ENCODE measurements around the gene SLC6A12. TPM values are rescaled to one million over a fixed set of nuclear protein-coding genes. Genes with fewer than 3 reads are reported as not detected.
A peak's percentile ranks its signal among the peaks of the same experiment; 100 is the strongest.

The SLC6A12 gene
- total and polyA plus RNA-seq, 4 experiments from 2014 or later = 0.33 to 0.49 TPM; not detected in 2

GRCh38 chr12:151579-151978, 62.4 kb downstream of the SLC6A12 start:
- no peaks in the 10 kb centered on the region for H3K36me3 ChIP-seq (ENCODE audit: insufficient read depth, low read length)
- ChIA-PET CTCF (ENCODE audit: partially characterized antibody) (no interaction called here), POLR2A (ENCODE audit: partially characterized antibody) (no interaction called here)
- DNase-seq = no peak
- H3K27ac Mint-ChIP-seq = no peak overlapping the region
- H3K27me3 ChIP-seq (ENCODE audit: insufficient read depth, low read length) = no peaks in the 10 kb centered on the region
- H3K4me1 ChIP-seq (ENCODE audit: insufficient read depth, low read length) = no peaks in the 10 kb centered on the region
- H3K9me3 Mint-ChIP-seq = peaks cover 0 to 2% (median 0%) of the 10 kb centered on the region in 8 donors
- no peak overlapping the region for H3K4me3 Mint-ChIP-seq
- H3K4me3 ChIP-seq (ENCODE audit: low read length in 2 of 2) = no peak overlapping the region
- H3K27me3 Mint-ChIP-seq = peaks cover 2 to 13% of the 10 kb centered on the region in 2 donors
- H3K9me3 ChIP-seq (ENCODE audit: control insufficient read depth in 1 of 2, low read length in 2 of 2) = no peaks in the 10 kb centered on the region
- no peaks in the 10 kb centered on the region for H3K4me1 Mint-ChIP-seq
- H3K36me3 Mint-ChIP-seq = no peaks in the 10 kb centered on the region
- intact Hi-C loops (cut with micrococcal nuclease) = no loop called here
- no peak overlapping the region for H3K27ac ChIP-seq (ENCODE audit: low read depth, low read length)

GRCh38 chr12:148676-149416, 65.1 kb downstream of the SLC6A12 start:
- no peak overlapping the region for H3K27ac ChIP-seq (ENCODE audit: low read depth, low read length)
- CTCF ChIA-PET (ENCODE audit: partially characterized antibody) = interaction anchor here (0.7 kb wide), 1 partner anchor 9 kb away, joined by 4 read pairs; no protein-coding TSS in a partner anchor
- H3K9me3 ChIP-seq (ENCODE audit: control insufficient read depth in 1 of 2, low read length in 2 of 2) = no peaks in the 10 kb centered on the region
- intact Hi-C loops (cut with micrococcal nuclease) = no loop called here
- Mint-ChIP-seq H3K4me3 (no peak overlapping the region), H3K27ac (no peak overlapping the region), H3K36me3 (no peaks in the 10 kb centered on the region), H3K4me1 (peaks cover 0 to 15% (median 8%) of the 10 kb centered on the region in 4 donors), H3K9me3 (peaks cover 0 to 2% (median 0%) of the 10 kb centered on the region in 8 donors), H3K27me3 (peaks cover 0 to 13% of the 10 kb centered on the region in 2 donors)
- no peak overlapping the region for H3K4me3 ChIP-seq (ENCODE audit: low read length in 2 of 2)
- H3K4me1 ChIP-seq (ENCODE audit: insufficient read depth, low read length) = no peaks in the 10 kb centered on the region
- DNase-seq = no peak
- no peaks in the 10 kb centered on the region for H3K36me3 ChIP-seq (ENCODE audit: insufficient read depth, low read length)
- POLR2A ChIA-PET (ENCODE audit: partially characterized antibody) = no interaction called here
- H3K27me3 ChIP-seq (ENCODE audit: insufficient read depth, low read length) = no peaks in the 10 kb centered on the region

- peaks cover 0 to 15% (median 10%) of the 10 kb centered on the region in 4 donors for H3K4me1 Mint-ChIP-seq
- no peaks in the 10 kb centered on the region for H3K36me3 Mint-ChIP-seq
- H3K27me3 Mint-ChIP-seq = peaks cover 0 to 16% of the 10 kb centered on the region in 2 donors
- H3K4me3 Mint-ChIP-seq = no peak overlapping the region
- ChIA-PET CTCF (ENCODE audit: partially characterized antibody) (interaction anchor here (0.8 kb wide), 1 partner anchor 10 kb away, joined by 3 read pairs; no protein-coding TSS in a partner anchor), POLR2A (ENCODE audit: partially characterized antibody) (no interaction called here)
- peaks cover 0 to 2% (median 0%) of the 10 kb centered on the region in 8 donors for H3K9me3 Mint-ChIP-seq
- H3K9me3 ChIP-seq (ENCODE audit: control insufficient read depth in 1 of 2, low read length in 2 of 2) = no peaks in the 10 kb centered on the region
- H3K4me3 ChIP-seq (ENCODE audit: low read length in 2 of 2) = no peak overlapping the region
- intact Hi-C loops (cut with micrococcal nuclease) = no loop called here
- no peaks in the 10 kb centered on the region for H3K27me3 ChIP-seq (ENCODE audit: insufficient read depth, low read length)
- no peaks in the 10 kb centered on the region for H3K36me3 ChIP-seq (ENCODE audit: insufficient read depth, low read length)
- H3K4me1 ChIP-seq (ENCODE audit: insufficient read depth, low read length) = no peaks in the 10 kb centered on the region
- no peak overlapping the region for H3K27ac Mint-ChIP-seq
- H3K27ac ChIP-seq (ENCODE audit: low read depth, low read length) = no peak overlapping the region
- no peak for DNase-seq
Observed at GRCh38 chr12:147242-147641, 66.7 kb downstream of the SLC6A12 start.

GRCh38 chr12:145369-145960, 68.5 kb downstream of the SLC6A12 start:
- Histone ChIP-seq H3K27me3 (ENCODE audit: insufficient read depth, low read length) (no peaks in the 10 kb centered on the region), H3K27ac (ENCODE audit: low read depth, low read length) (no peak overlapping the region), H3K4me3 (ENCODE audit: low read length in 2 of 2) (no peak overlapping the region), H3K4me1 (ENCODE audit: insufficient read depth, low read length) (no peaks in the 10 kb centered on the region), H3K9me3 (ENCODE audit: control insufficient read depth in 1 of 2, low read length in 2 of 2) (no peaks in the 10 kb centered on the region), H3K36me3 (ENCODE audit: insufficient read depth, low read length) (no peaks in the 10 kb centered on the region)
- DNase-seq = no peak
- H3K27ac Mint-ChIP-seq = peak overlapping the region in 2 of 7 donors; percentile 42 to 52
- H3K27me3 Mint-ChIP-seq = peaks cover 4 to 13% of the 10 kb centered on the region in 2 donors
- ChIA-PET POLR2A (ENCODE audit: partially characterized antibody) (no interaction called here), CTCF (ENCODE audit: partially characterized antibody) (no interaction called here)
- H3K36me3 Mint-ChIP-seq = no peaks in the 10 kb centered on the region
- peaks cover 0 to 15% (median 10%) of the 10 kb centered on the region in 4 donors for H3K4me1 Mint-ChIP-seq
- no peaks in the 10 kb centered on the region for H3K9me3 Mint-ChIP-seq
- H3K4me3 Mint-ChIP-seq = peak overlapping the region in 1 of 8 donors; percentile 30
- intact Hi-C loops (cut with micrococcal nuclease) = no loop called here

GRCh38 chr12:144650-145284, 69.2 kb downstream of the SLC6A12 start:
- Histone ChIP-seq H3K4me1 (ENCODE audit: insufficient read depth, low read length) (no peaks in the 10 kb centered on the region), H3K9me3 (ENCODE audit: control insufficient read depth in 1 of 2, low read length in 2 of 2) (no peaks in the 10 kb centered on the region), H3K36me3 (ENCODE audit: insufficient read depth, low read length) (no peaks in the 10 kb centered on the region), H3K27me3 (ENCODE audit: insufficient read depth, low read length) (no peaks in the 10 kb centered on the region), H3K27ac (ENCODE audit: low read depth, low read length) (no peak overlapping the region), H3K4me3 (ENCODE audit: low read length in 2 of 2) (no peak overlapping the region)
- Mint-ChIP-seq H3K9me3 (no peaks in the 10 kb centered on the region), H3K4me1 (peaks cover 0 to 17% (median 11%) of the 10 kb centered on the region in 4 donors), H3K36me3 (no peaks in the 10 kb centered on the region), H3K4me3 (peak overlapping the region in 5 of 8 donors; percentile 6 to 46 (median 25)), H3K27me3 (peaks cover 9 to 19% of the 10 kb centered on the region in 2 donors), H3K27ac (peak overlapping the region in 3 of 7 donors; percentile 42 to 52 (median 46))
- intact Hi-C loops (cut with micrococcal nuclease) = no loop called here
- ChIA-PET CTCF (ENCODE audit: partially characterized antibody) (no interaction called here), POLR2A (ENCODE audit: partially characterized antibody) (no interaction called here)
- DNase-seq = no peak

GRCh38 chr12:143964-144649, 69.8 kb downstream of the SLC6A12 start:
- H3K27me3 ChIP-seq (ENCODE audit: insufficient read depth, low read length) = no peaks in the 10 kb centered on the region
- H3K9me3 ChIP-seq (ENCODE audit: control insufficient read depth in 1 of 2, low read length in 2 of 2) = no peaks in the 10 kb centered on the region
- Mint-ChIP-seq H3K4me3 (peak overlapping the region in 4 of 8 donors; percentile 20 to 46 (median 27)), H3K9me3 (peaks cover 0 to 2% (median 0%) of the 10 kb centered on the region in 8 donors), H3K4me1 (peaks cover 0 to 24% (median 11%) of the 10 kb centered on the region in 4 donors), H3K27me3 (peaks cover 13 to 22% of the 10 kb centered on the region in 2 donors), H3K36me3 (no peaks in the 10 kb centered on the region), H3K27ac (peak overlapping the region in 2 of 7 donors; percentile 39 to 46)
- no peaks in the 10 kb centered on the region for H3K36me3 ChIP-seq (ENCODE audit: insufficient read depth, low read length)
- H3K27ac ChIP-seq (ENCODE audit: low read depth, low read length) = no peak overlapping the region
- CTCF ChIA-PET (ENCODE audit: partially characterized antibody) = no interaction called here
- DNase-seq = no peak
- H3K4me3 ChIP-seq (ENCODE audit: low read length in 2 of 2) = no peak overlapping the region
- POLR2A ChIA-PET (ENCODE audit: partially characterized antibody) = no interaction called here
- H3K4me1 ChIP-seq (ENCODE audit: insufficient read depth, low read length) = no peaks in the 10 kb centered on the region
- intact Hi-C loops (cut with micrococcal nuclease) = no loop called here

- no peaks in the 10 kb centered on the region for H3K4me1 ChIP-seq (ENCODE audit: insufficient read depth, low read length)
- Mint-ChIP-seq H3K9me3 (peaks cover 0 to 2% (median 0%) of the 10 kb centered on the region in 8 donors), H3K4me3 (peak overlapping the region in 1 of 8 donors; percentile 30), H3K27ac (no peak overlapping the region), H3K36me3 (no peaks in the 10 kb centered on the region), H3K27me3 (peaks cover 23 to 29% of the 10 kb centered on the region in 2 donors), H3K4me1 (peaks cover 0 to 23% (median 10%) of the 10 kb centered on the region in 4 donors)
- no peak overlapping the region for H3K4me3 ChIP-seq (ENCODE audit: low read length in 2 of 2)
- no peaks in the 10 kb centered on the region for H3K9me3 ChIP-seq (ENCODE audit: control insufficient read depth in 1 of 2, low read length in 2 of 2)
- no peak for DNase-seq
- ChIA-PET CTCF (ENCODE audit: partially characterized antibody) (no interaction called here), POLR2A (ENCODE audit: partially characterized antibody) (no interaction called here)
- no peaks in the 10 kb centered on the region for H3K36me3 ChIP-seq (ENCODE audit: insufficient read depth, low read length)
- no peak overlapping the region for H3K27ac ChIP-seq (ENCODE audit: low read depth, low read length)
- H3K27me3 ChIP-seq (ENCODE audit: insufficient read depth, low read length) = no peaks in the 10 kb centered on the region
- intact Hi-C loops (cut with micrococcal nuclease) = no loop called here
Observed at GRCh38 chr12:140162-140561, 73.8 kb downstream of the SLC6A12 start.

Measured in CD4-positive, alpha-beta memory T cell (primary cell).